Kidney glomerular epithelial cell (primary cell): Measurements from ENCODE around the gene IRX1.

Source experiments
- DNase-seq: peaks from one replicate; lab custom pipeline; 2025; lab: John Stamatoyannopoulos, UW

IRX1 gene

DNA sequence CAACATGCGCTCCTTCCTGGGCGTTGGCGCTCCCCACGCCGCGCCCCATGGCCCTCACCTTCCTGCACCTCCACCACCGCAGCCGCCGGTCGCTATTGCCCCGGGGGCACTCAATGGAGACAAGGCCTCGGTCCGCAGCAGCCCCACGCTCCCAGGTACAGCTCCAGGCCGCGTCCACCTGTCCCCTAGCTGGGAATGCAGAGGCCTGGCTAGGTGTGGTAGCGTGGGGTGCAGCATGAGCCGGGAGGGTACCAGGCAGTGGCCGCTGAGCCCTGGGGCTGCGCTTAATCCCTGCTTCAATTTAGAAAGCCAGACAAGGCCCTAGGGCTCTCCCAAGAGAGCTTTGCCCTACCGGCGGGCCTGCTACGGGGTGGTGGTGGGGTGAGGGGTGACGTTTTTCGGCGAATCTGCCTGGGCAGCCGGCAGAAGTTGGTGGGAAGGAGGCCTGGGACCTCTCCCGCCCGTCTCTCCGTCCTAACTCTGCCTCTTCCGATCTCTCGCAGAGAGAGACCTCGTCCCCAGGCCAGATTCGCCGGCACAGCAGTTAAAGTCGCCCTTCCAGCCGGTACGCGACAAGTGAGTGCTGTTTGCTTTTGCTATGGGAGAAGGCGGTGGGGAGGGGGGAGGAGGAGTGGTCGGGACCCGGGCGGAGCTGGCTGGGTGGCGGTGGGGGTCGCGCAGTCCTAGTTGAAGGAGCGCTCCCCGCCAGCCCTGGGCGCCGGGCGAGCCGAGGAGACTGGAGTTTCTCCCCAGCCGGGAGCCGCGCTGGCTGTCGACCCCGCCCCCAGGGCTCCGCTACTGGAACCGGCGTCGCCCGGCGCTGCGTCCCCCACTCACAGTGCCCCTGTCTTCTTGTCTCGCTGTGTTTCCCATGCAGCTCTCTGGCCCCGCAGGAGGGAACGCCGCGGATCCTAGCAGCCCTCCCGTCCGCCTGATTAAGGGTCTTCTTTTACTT lies 4.8 kb downstream of the IRX1 start:
- no peak for DNase-seq

GRCh38 chr5:3601061-3601710 lies 5.6 kb downstream of the IRX1 start:
- no peak for DNase-seq

DNA sequence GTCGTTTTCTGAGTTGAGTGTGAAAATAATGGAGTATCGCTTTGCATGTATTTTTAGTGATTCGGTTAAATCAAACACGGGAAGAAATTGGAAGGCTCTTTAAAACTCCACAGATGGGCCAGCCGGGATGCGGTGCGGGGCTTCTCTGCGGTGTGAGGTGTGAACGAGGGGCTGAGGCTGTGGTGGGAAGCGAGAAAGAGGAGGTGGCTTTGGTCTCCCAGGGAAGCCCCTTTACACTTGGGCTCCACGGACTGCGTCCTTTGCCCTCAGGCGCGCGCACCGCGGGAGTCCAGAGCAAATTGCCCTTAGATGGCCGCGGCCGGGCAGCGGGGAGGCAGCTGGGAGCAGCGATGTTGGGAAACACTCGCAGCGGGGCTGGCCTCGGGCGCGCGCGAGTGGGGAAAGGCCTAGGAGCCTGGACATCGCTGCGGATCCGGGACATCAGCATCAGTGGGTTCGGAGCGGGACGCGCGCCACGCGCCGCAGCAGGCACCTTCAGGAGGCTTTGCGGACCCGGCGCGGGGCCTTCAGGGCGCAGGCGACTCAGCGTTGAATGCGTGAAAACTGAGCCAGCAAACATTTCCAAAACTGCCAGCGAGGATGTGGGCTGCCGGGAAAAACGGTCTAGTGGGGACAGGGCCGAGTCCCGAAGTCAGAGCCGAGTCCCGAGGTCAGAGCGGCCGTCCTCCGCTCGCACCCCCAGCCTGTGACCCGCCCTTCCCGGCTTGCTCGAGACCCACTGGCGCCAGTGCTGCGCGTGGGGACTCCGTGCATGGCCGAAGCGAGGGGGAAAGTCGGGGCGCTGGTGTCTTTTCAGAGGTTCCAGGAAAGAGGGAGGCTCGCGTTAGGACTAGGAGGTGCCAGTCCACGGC lies 6.5 kb downstream of the IRX1 start:
- DNase-seq: no peak

DNA sequence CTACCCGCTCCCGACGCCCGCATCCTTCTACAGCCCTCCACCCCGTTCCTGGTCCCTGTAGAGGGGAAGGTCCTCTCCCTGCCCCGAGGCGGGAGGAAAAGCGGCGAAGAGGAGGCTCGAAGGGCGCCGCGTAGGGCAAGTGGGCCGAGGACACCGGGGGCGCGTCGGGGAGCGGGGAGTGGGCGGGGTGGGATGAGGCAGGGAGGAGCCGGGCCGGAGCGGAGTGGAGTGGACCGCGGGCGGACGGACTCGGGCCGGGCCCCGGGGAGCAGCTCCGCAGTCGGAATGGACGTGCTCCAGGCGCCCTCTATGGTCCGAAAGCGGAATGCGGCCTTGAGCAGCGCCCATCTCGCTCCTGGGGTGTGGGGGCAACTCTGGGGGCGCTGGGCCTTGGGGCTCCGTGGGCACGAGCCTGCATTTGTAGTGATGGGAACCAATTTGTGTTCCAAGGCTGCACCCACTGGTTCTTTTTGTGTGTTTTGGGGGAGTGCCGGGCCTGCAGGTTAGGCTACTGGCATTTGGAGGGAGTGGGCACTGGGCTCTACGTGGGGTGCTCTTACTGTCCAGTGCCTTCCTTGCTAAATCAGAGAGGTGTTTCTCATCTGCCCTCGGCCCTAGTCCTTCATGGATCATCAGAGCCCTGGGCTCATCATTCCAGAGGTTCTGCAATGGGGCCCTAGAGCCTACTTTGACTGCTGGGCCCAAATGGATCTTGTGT lies 7.3 kb downstream of the IRX1 start:
- no peak for DNase-seq

DNA sequence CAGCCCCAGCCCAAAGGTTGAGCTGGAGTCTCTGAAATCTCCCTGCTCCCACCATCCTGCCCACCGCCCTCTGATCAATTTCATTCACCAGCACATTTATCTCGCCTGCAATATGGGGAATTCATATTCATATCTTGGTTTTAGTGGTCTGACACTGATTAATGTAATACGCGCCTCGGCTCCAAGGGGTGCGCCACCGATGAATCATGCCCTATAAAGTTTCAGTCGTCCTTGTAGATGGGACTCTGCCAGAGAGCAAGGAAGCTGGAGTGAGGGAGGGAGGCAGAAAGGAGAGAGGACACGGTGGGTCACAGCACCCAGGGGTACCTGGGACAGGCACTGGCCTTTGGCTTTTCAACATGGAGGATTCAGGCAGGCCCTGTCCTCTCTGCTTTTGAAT lies 8.9 kb downstream of the IRX1 start:
- no peak for DNase-seq

DNA sequence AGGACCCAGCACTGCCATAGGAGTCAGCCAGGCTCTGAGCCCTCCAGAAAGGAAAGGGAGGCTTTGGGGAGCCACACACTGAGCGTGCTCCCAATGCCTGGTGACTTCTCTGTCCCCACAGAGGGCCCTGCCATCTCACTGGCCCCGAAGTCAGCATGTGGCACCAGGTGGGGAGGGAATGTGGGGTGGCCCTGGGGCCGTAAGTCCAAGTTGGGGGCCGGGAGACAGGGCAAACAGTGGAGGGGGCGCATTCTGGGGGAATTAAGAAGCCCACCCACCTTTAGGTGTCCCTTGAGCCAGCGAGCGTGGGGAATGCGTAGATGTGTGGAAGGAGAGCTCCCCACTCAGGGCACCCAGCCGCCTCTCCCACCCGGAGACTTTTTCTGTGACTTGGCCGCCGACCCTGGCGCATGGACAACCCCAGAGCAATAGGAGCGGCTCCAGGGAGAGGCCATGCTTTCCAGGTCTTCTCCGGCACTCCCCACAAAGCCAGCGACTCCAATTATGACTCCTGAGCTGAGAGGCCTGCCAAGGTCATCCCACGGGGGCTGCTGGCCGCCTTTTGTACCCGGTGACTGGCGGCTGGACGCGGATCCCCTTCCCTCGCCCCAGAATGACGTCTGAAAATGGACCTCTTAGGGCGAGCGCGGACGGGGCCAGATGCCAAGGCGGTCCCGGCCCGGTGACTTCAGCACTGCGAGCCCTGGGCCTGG lies 9.8 kb downstream of the IRX1 start:
- DNase-seq: no peak

DNA sequence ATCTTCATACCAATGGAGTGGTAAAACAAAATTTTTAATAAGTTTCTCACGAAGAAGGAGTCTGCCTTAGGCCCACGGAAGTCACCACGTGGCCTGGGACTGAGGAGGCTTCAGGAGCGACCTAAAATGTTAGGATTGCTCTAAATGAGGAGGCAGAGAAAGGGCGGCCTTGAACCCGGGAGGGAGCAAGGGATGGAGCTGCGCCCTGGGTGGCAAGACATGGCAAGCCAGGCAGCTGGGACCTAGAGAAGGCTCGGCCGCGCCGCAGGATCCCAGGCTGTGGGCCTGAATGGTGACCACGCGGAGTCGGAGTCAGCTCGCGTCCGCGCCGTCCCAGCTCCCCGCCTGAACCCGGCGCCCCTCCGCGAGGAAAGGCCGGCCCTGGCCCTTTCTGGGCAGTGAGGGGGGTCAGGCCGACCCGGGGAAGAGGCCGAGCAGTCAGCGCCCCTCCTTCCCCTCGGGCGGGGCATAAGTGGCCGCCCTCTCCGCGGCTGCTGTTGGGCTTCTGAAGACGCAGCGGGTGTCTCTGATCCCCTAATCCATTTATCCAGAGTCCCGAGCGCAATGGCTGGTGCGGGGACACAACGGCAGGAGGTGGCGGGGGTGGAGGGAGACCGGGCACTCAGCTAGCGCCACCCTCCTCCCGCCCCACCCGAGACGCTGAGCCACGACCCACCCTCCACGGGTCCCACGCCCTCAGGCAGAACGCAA lies 10.6 kb downstream of the IRX1 start:
- no peak for DNase-seq

DNA sequence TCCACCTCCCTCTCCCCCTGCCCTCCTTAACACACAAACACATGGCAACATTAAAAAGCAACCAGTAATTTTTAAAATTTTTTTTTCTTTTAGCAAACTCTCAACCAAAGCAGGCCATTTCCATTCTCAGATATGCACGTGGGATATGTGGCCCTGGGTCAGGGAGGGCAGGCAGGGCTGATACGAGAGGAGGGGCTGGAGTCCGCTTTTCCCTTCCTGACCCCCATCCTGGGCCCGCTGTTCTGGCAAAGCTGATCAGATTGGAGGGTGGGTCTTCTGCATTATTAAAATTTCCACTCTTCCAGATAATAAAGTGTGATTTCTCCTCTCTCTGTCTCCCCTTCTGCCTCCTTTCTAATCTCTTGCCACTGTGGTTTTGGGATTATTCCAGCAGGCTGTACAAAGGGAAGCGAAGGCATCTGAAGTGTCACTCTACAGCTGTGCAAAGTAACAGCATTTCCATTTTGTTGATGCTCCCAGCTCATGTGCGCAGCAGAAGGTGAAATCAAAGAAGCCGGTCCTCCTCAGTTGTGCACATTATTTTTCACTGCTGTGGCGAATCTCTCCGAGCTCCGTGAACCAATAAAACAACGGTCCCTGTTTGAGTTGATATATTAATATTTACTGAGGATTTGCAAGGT lies 12.0 kb downstream of the IRX1 start:
- no peak for DNase-seq

GRCh38 chr5:3609120-3609681 lies 13.6 kb downstream of the IRX1 start:
- DNase-seq: no peak

DNA sequence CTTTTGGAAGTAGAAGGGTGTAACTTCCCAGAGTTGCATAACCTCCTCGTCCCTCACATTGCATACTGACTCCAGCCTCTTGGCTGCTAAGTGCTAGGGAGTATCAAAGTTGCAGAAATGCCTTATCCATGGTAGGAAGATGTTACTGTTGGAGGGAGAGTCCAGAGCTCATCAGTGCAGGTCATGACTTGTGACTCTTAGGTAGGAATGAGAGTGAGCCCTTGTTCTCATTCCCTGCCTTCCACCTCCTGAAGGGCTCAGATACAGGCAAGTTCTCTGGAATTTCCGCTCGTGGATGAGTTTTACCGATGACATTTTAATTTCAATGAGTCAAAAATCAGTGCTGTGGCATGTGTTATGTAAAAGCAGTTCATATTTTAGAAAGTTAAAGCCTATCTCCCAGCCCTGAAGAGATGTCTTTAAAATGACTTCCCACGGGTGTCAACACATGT lies 17.0 kb downstream of the IRX1 start:
- DNase-seq: no peak

GRCh38 chr5:3613726-3614125 lies 18.1 kb downstream of the IRX1 start:
- no peak for DNase-seq

- DNase-seq: no peak
Observed at GRCh38 chr5:3615217-3615616, 19.6 kb downstream of the IRX1 start.

DNA sequence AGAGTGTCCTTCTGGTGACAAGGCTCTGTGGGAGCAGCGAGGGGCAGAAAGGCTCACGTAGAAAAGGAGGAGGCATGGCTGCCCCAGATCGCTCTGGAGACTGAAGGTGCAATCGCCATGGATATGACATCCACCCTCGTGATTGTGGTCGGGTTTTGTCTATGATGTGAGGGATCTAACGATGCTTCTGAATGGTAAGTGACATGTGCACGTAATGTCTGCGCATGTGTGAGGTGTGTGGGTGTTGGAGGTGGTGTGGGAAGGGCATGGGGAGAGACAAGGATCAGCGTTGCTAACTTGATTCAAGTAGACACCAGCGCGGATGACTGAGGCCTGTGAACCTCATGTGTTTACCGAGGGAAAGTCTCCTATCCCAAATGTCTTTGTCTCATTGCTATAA lies 20.2 kb downstream of the IRX1 start:
- no peak for DNase-seq

DNA sequence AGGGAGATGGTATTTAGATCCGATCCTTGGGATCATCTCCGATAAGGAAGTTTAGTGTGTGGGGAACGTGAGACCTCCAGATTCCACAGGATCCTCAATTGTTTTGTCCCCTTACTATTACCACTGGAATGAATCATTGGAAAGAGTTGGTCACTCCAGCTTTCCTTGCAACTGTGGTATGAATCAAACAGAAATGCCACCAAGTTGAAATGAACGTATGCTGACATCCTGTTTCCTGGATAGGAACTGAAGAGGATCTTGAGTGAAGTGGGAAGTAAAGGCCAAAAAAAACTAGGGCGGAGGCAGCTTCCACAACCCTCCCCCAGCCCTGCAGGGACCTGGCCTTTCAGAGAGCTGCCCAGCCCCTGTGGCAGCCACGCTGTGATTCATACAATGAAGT lies 23.9 kb downstream of the IRX1 start:
- DNase-seq: no peak

- no peak for DNase-seq
Observed at GRCh38 chr5:3622961-3623360, 27.3 kb downstream of the IRX1 start.

DNA sequence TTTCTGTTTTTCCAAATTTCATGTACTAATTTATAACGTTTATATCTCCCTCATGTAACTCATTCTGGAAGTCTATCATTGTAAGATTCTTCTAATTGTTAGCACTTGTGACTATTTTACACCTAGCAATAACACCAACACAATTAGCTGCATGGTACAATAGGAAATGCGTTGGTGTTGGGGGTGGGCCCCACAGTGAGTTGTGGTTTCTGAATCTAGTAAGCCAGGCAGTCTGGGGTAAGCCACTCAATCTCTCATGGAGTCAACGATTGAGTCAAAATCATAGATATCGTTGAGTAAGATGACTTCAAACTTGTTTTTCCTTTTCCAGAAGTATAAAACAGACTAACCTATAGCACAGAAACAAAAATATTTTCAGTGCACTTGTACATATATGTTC lies 30.0 kb downstream of the IRX1 start:
- no peak for DNase-seq

DNA sequence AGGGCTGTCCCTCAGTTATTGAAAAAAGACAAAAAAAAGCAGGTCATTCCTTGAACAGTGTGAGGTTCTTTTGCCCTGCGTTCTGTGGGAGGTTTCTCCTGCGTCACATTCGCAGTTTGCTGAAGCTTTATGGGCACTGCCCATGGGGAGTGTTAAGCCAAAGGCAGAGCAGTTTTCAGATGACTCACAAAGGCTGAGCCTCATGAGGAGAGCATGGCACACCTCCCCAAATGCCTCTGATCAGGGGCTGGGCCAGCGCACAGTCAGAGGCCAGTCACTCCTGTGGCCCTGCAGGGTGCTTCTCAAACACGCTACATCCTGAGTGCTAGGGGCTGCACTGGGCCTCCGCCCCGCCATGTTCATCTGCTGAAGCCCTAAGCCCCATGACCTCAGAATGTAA lies 38.4 kb downstream of the IRX1 start:
- DNase-seq: no peak

DNA sequence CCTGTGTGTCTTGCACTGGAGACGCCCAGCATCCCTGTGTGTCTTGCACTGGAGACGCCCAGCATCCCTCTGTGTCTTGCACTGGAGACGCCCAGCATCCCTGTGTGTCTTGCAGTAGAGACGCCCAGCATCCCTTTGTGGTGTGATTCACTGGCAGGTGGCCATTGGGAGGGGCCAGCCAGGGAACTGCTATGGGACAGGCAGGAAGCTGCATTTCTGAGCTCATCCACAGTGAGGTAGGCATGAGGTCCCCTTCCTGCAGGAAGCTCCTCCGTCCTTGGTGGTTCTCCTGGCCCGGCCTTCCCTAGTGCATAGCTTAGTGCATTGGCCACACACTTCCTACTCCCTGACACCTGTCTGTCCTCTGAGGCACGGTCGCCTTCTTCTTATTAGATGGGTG lies 43.5 kb downstream of the IRX1 start:
- DNase-seq: no peak

DNA sequence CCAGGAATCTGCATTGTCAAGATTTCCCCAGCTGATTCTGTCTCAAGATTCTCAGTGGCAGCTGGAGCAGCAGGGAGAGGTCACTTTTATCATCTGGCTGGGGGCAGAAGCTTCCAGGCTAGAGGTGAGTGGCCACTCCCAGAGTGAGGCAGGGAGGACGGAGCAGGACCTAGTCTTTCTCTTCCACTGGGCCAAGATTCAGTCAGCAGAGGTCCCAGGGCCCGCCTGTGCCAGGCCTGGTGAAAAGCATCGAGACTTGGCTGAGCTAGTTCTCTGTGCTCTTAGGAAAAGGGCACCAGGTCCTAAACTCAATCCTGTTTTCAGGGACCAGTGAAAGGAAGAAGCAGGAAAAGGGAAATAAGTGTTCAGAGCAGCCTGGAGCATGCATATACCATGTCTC lies 46.6 kb downstream of the IRX1 start:
- DNase-seq: no peak

- no peak for DNase-seq
Observed at GRCh38 chr5:3650320-3650719, 54.7 kb downstream of the IRX1 start.
